ENCODE measurements around the gene SLC1A7.

SLC1A7 gene

GRCh38 chr1:53116307-53116810 lies 26.1 kb downstream of the SLC1A7 start:
- H3K4me1 ChIP-seq (ENCODE audit: control insufficient read depth, insufficient read depth, low read length) = peaks cover 13% of the 10 kb centered on the region
- H3K36me3 ChIP-seq (ENCODE audit: control insufficient read depth, insufficient read depth, low read length) = no peaks in the 10 kb centered on the region
- no peak for DNase-seq (ENCODE audit: low read depth, low spot score)
- H3K9me3 ChIP-seq (ENCODE audit: control insufficient read depth, insufficient read depth, low read length) = no peaks in the 10 kb centered on the region
- H3K27ac ChIP-seq (ENCODE audit: low read length) = no peak overlapping the region
- no peak overlapping the region for H3K4me3 ChIP-seq (ENCODE audit: low read length)
- WGBS (ENCODE audit: insufficient coverage, insufficient read length) = no CpG with 5 or more reads among the region's 9 CpGs
- H3K27me3 ChIP-seq (ENCODE audit: control insufficient read depth, insufficient read depth, low read length) = no peaks in the 10 kb centered on the region

GRCh38 chr1:53115403-53116306 lies 26.8 kb downstream of the SLC1A7 start:
- DNase-seq (ENCODE audit: low read depth, low spot score) = no peak
- H3K4me1 ChIP-seq (ENCODE audit: control insufficient read depth, insufficient read depth, low read length) = peaks cover 13% of the 10 kb centered on the region
- no peak overlapping the region for H3K4me3 ChIP-seq (ENCODE audit: low read length)
- H3K36me3 ChIP-seq (ENCODE audit: control insufficient read depth, insufficient read depth, low read length) = no peaks in the 10 kb centered on the region
- no CpG with 5 or more reads among the region's 20 CpGs for WGBS (ENCODE audit: insufficient coverage, insufficient read length)
- H3K27me3 ChIP-seq (ENCODE audit: control insufficient read depth, insufficient read depth, low read length) = no peaks in the 10 kb centered on the region
- no peak overlapping the region for H3K27ac ChIP-seq (ENCODE audit: low read length)
- H3K9me3 ChIP-seq (ENCODE audit: control insufficient read depth, insufficient read depth, low read length) = no peaks in the 10 kb centered on the region

- Histone ChIP-seq H3K36me3 (ENCODE audit: control insufficient read depth, insufficient read depth, low read length) (no peaks in the 10 kb centered on the region), H3K4me1 (ENCODE audit: control insufficient read depth, insufficient read depth, low read length) (peaks cover 8% of the 10 kb centered on the region), H3K27me3 (ENCODE audit: control insufficient read depth, insufficient read depth, low read length) (no peaks in the 10 kb centered on the region), H3K9me3 (ENCODE audit: control insufficient read depth, insufficient read depth, low read length) (no peaks in the 10 kb centered on the region), H3K27ac (ENCODE audit: low read length) (no peak overlapping the region), H3K4me3 (ENCODE audit: low read length) (no peak overlapping the region)
- DNase-seq (ENCODE audit: low read depth, low spot score) = no peak
- WGBS (ENCODE audit: insufficient coverage, insufficient read length) = no CpG with 5 or more reads among the region's 24 CpGs
Observed at GRCh38 chr1:53114581-53115400, 27.6 kb downstream of the SLC1A7 start.

GRCh38 chr1:53114090-53114489 lies 28.3 kb downstream of the SLC1A7 start:
- no peak overlapping the region for H3K27ac ChIP-seq (ENCODE audit: low read length)
- WGBS (ENCODE audit: insufficient coverage, insufficient read length) = no CpG with 5 or more reads among the region's 6 CpGs

GRCh38 chr1:53112861-53113260 lies 29.6 kb downstream of the SLC1A7 start:
- H3K4me3 ChIP-seq (ENCODE audit: low read length) = no peak overlapping the region
- no peaks in the 10 kb centered on the region for H3K9me3 ChIP-seq (ENCODE audit: control insufficient read depth, insufficient read depth, low read length)
- H3K4me1 ChIP-seq (ENCODE audit: control insufficient read depth, insufficient read depth, low read length) = peaks cover 5% of the 10 kb centered on the region; the same call in 1 of the 2 replicates
- H3K27ac ChIP-seq (ENCODE audit: low read length) = no peak overlapping the region
- no CpG with 5 or more reads among the region's 4 CpGs for WGBS (ENCODE audit: insufficient coverage, insufficient read length)
- no peaks in the 10 kb centered on the region for H3K36me3 ChIP-seq (ENCODE audit: control insufficient read depth, insufficient read depth, low read length)
- no peaks in the 10 kb centered on the region for H3K27me3 ChIP-seq (ENCODE audit: control insufficient read depth, insufficient read depth, low read length)
- no peak for DNase-seq (ENCODE audit: low read depth, low spot score)

More at GRCh38 chr1:53114090-53114489, 28.3 kb downstream of the SLC1A7 start:
- peaks cover 5% of the 10 kb centered on the region; the same call in 1 of the 2 replicates for H3K4me1 ChIP-seq (ENCODE audit: control insufficient read depth, insufficient read depth, low read length)
- no peaks in the 10 kb centered on the region for H3K27me3 ChIP-seq (ENCODE audit: control insufficient read depth, insufficient read depth, low read length)
- no peak for DNase-seq (ENCODE audit: low read depth, low spot score)
- H3K4me3 ChIP-seq (ENCODE audit: low read length) = no peak overlapping the region
- H3K36me3 ChIP-seq (ENCODE audit: control insufficient read depth, insufficient read depth, low read length) = no peaks in the 10 kb centered on the region
- H3K9me3 ChIP-seq (ENCODE audit: control insufficient read depth, insufficient read depth, low read length) = no peaks in the 10 kb centered on the region

GRCh38 chr1:53112271-53112774 lies 30.1 kb downstream of the SLC1A7 start:
- Histone ChIP-seq H3K27me3 (ENCODE audit: control insufficient read depth, insufficient read depth, low read length) (no peaks in the 10 kb centered on the region), H3K27ac (ENCODE audit: low read length) (no peak overlapping the region), H3K4me1 (ENCODE audit: control insufficient read depth, insufficient read depth, low read length) (peaks cover 5% of the 10 kb centered on the region; the same call in 1 of the 2 replicates), H3K9me3 (ENCODE audit: control insufficient read depth, insufficient read depth, low read length) (no peaks in the 10 kb centered on the region), H3K36me3 (ENCODE audit: control insufficient read depth, insufficient read depth, low read length) (no peaks in the 10 kb centered on the region), H3K4me3 (ENCODE audit: low read length) (no peak overlapping the region)
- DNase-seq (ENCODE audit: low read depth, low spot score) = no peak
- no CpG with 5 or more reads among the region's 2 CpGs for WGBS (ENCODE audit: insufficient coverage, insufficient read length)

GRCh38 chr1:53111693-53112092 lies 30.7 kb downstream of the SLC1A7 start:
- H3K4me1 ChIP-seq (ENCODE audit: control insufficient read depth, insufficient read depth, low read length) = peaks cover 5% of the 10 kb centered on the region; the same call in 1 of the 2 replicates
- H3K27me3 ChIP-seq (ENCODE audit: control insufficient read depth, insufficient read depth, low read length) = no peaks in the 10 kb centered on the region
- no peak for DNase-seq (ENCODE audit: low read depth, low spot score)
- WGBS (ENCODE audit: insufficient coverage, insufficient read length) = no CpG with 5 or more reads among the region's 5 CpGs
- no peak overlapping the region for H3K4me3 ChIP-seq (ENCODE audit: low read length)
- H3K27ac ChIP-seq (ENCODE audit: low read length) = no peak overlapping the region
- H3K36me3 ChIP-seq (ENCODE audit: control insufficient read depth, insufficient read depth, low read length) = no peaks in the 10 kb centered on the region
- H3K9me3 ChIP-seq (ENCODE audit: control insufficient read depth, insufficient read depth, low read length) = no peaks in the 10 kb centered on the region

- Histone ChIP-seq H3K4me1 (ENCODE audit: control insufficient read depth, insufficient read depth, low read length) (peaks cover 4% of the 10 kb centered on the region; the same call in 1 of the 2 replicates), H3K9me3 (ENCODE audit: control insufficient read depth, insufficient read depth, low read length) (no peaks in the 10 kb centered on the region), H3K27ac (ENCODE audit: low read length) (no peak overlapping the region), H3K4me3 (ENCODE audit: low read length) (no peak overlapping the region), H3K27me3 (ENCODE audit: control insufficient read depth, insufficient read depth, low read length) (no peaks in the 10 kb centered on the region), H3K36me3 (ENCODE audit: control insufficient read depth, insufficient read depth, low read length) (no peaks in the 10 kb centered on the region)
- no CpG with 5 or more reads among the region's 10 CpGs for WGBS (ENCODE audit: insufficient coverage, insufficient read length)
- no peak for DNase-seq (ENCODE audit: low read depth, low spot score)
Observed at GRCh38 chr1:53111073-53111556, 31.3 kb downstream of the SLC1A7 start.

GRCh38 chr1:53110370-53111072 lies 31.9 kb downstream of the SLC1A7 start:
- H3K36me3 ChIP-seq (ENCODE audit: control insufficient read depth, insufficient read depth, low read length) = no peaks in the 10 kb centered on the region
- DNase-seq (ENCODE audit: low read depth, low spot score) = no peak
- no peaks in the 10 kb centered on the region for H3K9me3 ChIP-seq (ENCODE audit: control insufficient read depth, insufficient read depth, low read length)
- H3K4me3 ChIP-seq (ENCODE audit: low read length) = no peak overlapping the region
- H3K27ac ChIP-seq (ENCODE audit: low read length) = no peak overlapping the region
- WGBS (ENCODE audit: insufficient coverage, insufficient read length) = no CpG with 5 or more reads among the region's 18 CpGs
- H3K4me1 ChIP-seq (ENCODE audit: control insufficient read depth, insufficient read depth, low read length) = 0 out of 2 replicates have a peak, but pooled peaks cover under 1% of the 10 kb centered on the region
- no peaks in the 10 kb centered on the region for H3K27me3 ChIP-seq (ENCODE audit: control insufficient read depth, insufficient read depth, low read length)

Measured in iPS DF 6.9 (cell line).